CD4-positive, alpha-beta T cell treated with Interleukin-2 at 100 ng/mL for 4 hours (primary cell): ENCODE data around the gene NME4.
A peak's percentile ranks its signal among the peaks of the same experiment; 100 is the strongest.

Source experiments
- DNase-seq: peaks from one replicate; pipeline ENCODE4 v3.0.0-alpha.2; 2020; ENCODE audit warnings: low spot score

The NME4 gene

DNA sequence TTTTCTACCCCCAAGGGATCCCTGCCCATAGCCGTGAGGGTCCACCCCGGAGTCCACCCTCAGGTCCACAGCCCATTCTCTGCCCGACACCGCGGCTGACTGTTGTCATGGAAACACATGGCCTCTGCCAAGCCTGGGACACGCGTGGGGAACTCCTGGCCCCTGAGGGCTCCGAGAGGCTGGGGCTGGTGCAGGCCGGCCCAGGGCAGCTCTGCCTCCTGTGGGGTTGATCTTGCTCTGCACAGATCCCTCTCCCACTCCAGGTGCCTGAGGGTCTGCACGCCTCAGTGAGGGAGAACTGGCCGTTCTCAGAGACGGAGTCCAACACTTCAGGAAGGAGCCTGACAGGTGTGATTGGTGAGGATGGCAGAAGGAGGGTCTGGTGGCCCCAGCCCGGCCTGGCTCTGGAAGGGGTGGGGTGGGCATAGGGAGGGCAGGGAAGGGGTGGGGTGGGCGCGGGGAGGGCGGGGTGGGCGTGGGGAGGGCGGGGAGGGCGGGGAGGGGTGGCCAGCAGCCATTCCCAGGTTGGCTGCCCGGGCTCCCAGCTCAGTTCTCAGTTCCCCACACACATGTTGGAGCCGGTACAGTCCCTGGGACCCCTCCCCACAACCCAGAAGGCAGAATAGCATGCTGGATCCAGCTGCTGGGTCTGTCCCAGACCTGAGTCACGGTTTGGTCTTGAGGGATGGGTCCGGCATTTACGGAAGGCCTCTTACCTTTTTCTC, 33.1 kb upstream of the NME4 start:
- DNase-seq = no peak

DNA sequence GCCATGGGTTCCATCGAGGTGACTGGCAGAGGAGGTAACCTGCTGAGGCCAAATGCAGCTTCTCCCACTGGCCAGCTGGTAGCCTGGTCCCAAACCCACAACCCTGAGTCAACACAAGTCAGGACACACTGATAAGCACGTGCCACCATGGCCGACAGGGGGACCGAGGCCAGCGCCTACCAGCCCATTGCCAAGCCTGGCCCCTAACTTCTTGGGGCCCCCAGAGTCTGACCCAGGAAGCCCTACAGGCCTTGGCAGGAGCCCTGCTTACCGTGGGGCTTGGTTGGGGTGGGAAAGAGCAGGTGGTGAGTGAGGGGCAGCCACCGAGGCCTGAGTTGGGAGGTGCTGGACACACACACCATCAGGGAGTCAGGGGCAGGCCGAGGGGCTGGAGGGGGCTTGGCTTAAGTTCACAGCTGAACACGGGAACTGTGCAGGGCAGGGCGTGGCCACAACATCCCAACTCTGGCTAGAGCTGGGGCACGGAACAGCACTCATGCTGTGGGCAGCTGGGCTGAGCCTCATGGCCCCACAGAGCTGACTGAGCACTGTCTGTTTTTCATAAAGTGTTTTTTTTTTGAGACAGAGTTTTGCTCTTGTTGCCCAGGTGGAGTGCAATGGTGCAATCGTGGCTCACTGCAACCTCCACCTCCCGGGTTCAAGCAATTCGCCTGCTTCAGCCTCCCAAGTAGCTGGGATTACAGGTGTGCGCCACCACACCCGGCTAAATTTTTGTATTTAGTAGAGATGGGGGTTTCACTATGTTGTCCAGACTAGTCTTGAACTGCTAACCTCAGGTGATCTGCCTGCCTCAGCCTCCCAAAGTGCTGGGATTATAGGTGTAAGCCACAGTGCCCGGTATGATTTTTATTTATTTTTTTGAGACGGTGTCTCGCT, 32.2 kb upstream of the NME4 start:
- no peak for DNase-seq

DNA sequence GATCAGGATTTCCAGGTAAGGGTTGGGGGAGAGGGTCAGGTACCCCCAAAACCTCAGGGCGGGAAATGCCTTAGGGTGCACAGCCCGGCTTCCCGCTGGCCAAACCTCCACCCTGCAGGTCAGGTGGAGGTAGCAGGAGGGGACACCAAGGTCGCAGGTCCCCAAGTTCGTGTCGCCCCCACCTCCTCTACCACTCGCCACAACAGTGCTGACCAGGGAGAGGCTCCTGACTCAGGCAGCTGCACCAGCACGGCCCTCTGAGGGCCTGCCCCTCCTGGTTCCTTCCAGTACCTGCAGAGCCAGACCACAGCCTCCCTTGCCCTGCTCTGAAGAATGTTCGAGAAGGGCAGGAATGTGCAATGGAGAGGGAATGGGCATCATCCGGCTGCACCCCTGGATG, 30.5 kb upstream of the NME4 start:
- DNase-seq = no peak

DNA sequence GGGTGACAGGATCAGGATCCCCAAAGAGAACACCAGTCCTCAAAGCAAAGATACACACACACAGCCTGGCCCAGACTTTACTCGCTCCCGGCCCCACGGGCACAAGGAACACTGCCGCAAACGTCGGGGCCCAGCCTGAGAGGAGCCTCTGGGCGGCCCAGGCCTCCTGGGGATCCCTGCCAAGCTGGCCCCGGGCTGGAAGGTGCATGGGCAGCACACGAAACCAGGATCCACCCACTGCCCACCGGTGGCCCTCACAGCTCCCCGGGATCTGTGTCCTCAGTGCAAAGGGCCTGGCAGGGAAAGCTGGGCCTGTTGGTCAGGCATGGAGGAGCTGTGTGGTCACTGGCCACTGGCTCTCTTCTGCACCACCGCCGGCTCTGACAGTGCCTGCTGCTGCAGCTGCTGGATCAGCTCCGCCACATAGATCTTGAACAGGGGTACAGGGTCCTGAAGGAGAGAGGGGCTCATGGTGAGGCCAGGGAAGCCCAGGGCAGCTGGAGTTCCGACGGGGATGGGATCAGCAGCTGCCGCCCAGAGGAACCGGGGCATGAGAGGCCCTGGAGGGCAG, 29.6 kb upstream of the NME4 start:
- no peak for DNase-seq

DNA sequence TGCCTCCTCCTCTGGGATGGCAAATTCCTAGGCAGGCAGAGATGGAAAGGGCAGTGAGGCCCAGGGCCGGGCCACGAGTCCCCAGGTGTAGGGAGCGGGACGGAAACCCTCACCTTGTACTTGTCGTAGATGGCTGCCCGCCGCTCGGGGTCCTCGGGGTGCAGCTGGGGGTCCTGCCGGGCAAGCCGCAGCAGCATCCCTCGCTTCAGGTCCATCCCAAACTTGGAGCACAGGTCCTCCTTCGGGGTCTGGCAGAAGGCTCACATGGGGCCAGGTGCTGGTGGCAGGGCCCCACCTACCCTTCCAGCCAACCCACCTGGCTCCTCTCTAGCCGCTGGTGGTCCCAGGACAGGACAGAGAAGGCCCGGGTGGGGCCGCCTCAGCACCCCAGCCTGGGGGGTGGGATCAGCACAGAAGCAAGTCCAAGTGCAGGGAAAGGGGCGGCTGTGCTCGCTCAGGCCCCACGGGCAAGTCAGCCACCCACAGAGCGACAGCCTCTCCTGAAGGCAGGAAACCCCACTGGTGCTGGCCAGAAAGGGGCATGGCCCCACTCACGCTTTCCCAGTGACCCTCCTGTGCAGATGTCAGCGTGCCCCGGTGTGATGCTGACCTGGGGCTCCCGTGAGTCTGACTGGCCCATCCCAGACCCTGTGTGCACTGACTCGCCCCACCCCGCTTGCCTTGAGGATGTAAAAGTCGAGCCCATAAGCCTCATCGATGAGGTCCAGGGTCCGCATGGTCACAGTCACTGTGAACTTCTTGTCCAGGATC, 28.4 kb upstream of the NME4 start:
- DNase-seq = no peak

DNA sequence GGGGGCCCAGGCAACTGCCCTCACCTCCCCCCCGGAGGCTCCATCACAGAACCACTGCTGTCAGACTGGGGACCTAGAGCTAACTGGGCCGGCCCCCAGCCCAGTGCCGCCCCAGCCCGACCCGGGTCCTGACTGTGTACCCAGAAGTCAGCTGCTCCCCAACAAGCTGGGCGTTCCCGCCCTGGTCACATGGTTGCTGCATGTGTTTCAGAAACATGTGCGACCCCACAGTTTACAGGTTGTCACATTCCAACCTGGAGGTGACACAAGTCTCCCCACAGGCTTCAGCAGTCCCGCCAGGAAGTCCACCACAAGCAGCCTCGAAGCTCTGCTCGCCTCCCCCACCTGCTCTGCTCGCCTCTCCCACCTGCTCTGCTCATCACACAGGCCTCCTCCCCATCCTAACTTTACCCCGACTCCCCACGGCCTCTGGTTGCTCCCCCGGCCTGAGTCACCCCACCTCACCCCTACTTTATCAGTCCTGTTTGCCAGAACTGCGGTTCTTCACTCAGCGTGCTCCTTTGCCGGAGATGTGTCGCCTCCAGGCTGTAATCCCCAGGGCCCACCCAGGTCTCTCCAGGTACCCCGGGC, 27.6 kb upstream of the NME4 start:
- no peak for DNase-seq

DNA sequence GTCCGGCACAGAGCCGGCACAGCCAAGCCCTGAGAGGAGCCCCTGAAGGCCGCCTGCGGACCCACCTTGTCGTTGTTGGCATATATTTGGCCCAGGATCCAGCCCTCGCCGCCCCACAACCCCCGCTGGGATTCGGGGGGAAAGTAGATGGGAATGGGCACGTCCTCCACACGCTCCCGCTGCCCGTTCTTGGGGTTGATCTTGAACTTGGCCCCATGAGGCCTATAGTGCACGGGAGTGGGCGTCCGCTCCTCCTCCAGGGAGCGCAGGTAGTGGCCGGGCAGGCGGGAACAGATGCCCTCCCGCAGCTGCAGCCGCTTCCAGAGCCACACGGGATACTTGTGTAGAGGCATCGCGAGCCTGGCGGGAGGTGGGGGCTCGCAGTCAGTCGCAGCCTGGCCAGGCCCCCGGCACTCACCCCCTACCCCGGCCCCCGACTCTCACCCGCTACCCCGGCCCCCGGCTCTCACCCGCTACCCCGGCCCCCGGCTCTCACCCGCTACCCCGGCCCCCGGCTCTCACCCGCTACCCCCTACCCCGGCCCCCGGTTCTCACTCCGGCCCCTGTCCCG, 27.0 kb upstream of the NME4 start:
- no peak for DNase-seq

DNA sequence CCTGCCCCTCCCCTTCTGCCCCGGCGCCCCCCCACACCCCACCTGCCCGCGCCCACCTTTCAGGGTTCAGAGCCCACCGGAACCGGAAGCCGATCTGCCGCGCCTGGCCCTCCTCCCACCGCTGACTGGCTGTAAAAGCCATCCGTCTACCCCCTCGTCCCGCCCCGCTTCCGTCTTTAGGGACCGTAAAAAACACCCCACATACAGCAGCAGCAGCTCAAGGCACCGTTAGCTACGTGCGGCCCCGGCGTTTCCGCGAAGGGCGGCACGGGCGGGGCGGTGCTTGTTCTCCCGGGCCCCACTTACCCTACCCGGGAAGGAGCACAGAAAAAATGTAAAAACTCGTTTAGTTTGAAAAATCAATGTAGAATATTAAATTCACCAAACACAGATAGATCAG, 26.6 kb upstream of the NME4 start, which contains the start of gene MRPL28:
Gene MRPL28 (minus strand): TSS at position 96 of the 400 bp plus-strand sequence. CDS start 320 bp downstream, outside the sequence.
- DNase-seq = peak; percentile 95

DNA sequence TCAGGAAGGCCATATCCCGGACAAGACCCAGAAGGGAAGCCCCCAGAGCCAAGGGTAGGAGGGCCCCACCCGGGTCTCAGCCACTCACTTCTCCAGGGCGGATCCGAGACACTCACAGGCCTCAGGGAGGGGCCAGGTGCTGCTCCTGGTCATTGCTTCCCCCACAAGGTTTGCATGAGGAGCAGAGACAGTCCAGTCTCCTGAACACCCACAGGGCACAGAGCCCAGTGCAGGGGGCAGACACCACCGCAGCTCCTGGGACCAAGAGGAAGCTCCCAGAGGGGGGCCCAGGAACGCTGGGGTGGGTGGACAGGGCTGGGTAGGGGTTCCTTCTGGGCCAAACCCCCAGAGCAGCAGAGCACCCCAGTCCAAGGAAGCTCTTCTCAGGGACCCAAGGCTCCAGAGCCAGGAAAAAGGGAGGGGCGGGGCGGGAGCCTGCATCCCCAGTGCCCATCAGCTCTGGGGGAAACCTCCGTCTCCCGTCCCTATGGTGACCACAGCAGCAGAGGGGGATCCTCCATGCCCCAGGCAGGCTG, 26.0 kb upstream of the NME4 start:
- DNase-seq = no peak

DNA sequence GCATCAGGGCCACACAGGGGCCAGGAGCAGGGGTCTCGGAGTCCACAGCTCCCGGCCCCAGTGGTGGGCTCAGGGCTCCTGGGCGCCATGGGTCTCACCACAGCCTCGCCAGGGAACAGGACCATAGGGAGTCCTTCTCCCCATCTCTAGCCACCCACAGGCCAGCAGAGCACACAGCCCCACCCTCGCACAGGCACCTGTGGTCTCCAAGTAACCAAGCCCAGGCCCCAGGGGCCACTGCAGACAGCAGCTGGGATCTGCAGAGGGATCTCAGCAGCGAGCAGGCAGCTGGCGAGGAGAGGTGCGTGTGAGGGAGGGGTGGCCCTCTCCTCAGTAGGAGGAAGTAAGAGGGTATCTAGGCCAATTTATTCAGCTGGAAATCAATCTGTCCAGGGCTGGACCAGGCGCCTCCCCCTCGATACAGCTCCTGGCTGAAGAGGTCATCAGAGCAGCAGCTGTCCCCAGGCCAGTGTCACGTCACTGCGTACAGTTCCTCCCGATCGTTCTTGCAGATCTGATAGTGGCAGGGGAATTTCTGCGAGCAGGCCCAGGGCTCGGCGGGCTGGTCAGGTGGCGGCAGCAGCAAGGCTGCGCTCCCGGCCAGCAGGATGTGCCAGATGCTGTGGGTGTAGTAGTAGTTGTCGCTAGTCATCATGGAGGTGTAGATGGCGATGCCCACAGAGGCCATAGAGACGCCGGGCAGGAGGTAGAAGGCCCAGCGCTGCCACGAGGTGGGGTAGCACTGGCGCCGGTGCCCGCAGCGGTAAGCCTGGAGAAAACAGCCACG, 25.3 kb upstream of the NME4 start:
- DNase-seq = no peak

DNA sequence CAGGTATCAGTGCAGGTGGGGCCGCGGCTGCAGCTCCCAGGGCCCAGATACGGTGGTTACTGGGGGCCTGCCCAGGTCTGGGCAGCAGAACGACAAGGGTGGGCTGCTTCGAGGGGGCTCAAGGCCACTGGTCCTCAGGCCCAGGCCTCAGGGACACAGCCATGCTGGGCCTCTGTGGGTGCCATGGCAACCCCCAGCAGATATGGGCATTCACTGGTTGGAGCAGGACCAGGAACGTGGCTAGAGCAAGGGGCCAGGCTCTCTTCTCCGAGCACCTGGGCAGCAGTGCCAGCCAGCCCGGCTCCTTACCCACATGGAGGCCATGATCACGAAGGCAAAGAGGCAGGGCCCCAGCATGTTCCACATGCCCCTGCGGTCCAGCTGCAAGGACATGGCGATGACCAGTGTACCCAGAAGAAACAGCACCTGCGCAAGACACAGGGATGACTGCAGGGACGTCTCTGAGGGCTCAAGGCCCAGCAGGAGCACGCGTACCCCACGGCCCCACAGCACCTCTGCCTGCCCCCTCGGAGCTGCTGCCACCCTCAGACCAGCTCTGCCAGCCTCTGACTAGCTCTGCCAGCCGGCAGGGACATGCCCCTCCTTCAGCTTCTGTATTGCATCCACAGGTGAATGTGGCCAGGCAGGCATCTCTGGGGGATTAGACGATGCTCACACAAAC, 24.6 kb upstream of the NME4 start:
- DNase-seq = no peak

DNA sequence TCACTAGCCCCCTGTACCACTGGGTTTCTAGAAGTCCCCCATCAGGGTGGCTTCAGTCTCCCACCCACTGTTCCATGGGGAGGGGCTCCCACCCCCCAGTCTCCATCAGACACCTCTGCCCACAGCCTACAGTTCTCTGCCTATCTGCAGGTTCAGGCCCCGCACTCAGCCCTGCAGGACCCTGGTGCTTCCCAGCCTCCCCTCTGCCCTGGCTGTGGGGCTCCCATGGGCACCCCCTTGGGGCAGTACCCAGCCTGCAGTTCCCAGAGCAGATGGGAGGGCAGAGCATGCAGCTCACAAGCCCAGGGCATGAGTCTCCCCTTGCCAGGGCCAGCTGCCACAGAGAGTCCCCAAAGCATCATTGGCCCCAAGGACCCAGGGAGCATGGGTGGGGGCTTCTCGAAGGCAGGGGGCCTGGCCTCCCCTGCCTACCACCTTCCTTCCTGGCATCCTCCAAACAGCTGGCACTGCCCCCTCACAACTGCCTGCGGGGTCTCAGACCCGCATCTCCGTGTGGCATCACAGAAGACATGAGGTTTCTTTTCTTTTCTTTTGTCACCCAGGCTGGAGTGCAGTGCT, 23.9 kb upstream of the NME4 start:
- DNase-seq = no peak

DNA sequence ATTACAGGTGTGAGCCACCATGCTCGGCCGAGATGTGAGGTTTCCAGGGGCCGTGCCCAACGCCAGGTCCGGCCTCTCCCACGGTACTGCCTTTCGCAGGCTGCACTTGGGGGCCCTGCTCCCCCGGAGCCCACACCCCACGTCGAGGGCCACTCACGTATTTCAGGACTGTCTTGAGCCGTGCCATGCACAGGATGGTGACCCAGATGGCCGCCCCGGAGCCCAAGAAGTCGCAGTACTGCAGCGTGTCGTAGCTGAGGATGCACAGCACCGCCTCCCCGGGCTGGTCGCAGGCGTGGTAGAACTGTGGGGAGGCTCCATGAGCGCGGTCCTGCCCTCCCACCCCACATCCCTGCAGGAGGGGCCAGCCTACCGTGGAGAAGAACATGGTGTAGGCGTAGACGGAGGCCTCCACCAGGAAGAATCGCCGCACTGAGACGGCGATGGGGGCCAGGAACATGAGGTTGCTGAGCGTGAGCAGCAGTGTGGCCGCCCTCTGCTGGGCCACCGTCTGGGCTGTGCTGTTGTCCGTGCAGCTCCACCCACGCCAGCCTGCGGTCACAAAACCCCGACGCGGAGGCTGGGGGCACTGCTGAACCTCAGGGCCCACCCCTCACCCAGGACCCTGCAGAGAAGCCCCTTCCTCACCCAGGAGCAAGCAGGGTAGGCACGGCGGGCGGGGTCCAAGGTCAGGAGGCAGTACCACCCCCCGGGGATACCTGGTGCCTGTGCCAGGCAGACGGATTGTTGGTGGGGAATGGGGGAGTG, 23.0 kb upstream of the NME4 start:
- no peak for DNase-seq

DNA sequence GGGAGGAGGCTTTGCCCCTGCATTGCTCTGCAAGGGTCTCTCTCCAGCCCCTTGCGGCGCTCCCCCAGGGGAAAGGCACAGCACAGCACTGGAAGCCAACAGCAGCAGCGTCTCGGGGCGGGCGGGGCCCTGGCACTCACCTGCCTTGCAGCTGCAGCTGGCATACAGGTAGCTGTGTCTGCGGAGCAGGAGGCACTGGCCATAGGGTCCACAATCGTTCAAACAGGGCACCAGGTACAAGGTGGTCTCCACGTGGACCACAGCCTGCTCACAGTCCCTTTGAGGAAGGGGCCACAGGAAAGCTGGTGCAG, 22.4 kb upstream of the NME4 start:
- no peak for DNase-seq

DNA sequence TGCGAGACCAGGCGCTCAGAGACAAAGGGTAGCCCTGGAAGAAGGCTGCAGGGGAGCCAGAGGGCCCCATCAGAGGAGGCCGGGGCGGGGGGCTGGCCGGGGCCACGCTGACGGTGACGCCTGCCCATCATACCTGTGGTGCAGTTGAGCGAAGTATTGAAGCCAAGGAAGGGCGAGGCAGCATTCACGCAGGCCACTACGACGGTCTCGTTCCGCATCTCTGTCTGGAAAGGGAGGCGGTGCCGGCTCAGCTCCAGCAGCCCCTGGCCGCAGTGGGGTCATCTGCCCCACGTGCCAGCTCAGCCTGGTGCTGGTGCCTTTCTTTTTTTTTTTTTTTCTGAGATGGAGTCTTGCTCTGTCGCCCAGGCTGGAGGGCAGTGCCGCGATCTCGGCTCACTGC, 21.8 kb upstream of the NME4 start:
- DNase-seq = no peak

DNA sequence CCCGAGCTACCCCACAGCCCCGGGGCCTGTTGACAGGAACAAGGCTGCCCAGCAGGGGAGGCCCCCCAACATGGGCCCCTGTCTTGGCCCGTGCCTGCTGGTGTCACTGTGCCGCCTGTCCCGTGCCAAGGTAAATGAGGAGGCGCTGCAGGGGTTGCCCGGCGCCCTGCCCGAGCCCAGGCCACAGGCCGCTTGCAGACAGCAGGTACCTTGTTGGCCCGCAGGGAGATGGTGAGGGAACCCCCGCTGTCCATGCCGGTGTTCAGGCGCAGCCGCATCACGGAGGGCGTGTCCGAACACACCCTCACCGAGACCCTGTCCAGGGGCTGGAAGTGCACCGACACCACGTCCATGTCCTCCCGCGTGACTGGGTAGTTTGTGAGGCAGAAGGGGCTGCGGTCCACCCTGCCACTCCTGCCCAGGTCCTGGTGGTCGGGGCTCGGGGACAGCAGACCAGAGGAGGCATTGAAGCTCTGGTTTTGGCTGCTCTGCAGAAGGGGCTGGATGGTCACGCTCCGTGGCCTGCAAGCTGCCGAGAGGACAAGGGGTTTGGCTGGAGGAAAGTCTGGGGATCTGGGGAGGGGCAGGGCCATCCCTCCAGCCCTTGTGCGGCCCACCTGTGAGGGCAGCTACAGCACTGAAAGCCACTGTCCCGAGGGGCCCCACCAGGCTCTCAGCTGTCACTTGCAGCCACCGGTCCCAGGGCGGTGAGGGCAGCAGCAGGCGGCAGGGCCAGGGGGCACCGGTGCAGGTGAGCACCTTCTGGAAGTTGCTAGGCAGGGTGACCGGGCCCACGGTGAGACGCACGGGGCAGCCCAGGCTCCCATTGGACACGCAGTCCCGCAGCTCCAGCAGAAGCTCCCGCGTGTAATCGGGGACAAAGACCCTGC, 20.8 kb upstream of the NME4 start:
- no peak for DNase-seq

DNA sequence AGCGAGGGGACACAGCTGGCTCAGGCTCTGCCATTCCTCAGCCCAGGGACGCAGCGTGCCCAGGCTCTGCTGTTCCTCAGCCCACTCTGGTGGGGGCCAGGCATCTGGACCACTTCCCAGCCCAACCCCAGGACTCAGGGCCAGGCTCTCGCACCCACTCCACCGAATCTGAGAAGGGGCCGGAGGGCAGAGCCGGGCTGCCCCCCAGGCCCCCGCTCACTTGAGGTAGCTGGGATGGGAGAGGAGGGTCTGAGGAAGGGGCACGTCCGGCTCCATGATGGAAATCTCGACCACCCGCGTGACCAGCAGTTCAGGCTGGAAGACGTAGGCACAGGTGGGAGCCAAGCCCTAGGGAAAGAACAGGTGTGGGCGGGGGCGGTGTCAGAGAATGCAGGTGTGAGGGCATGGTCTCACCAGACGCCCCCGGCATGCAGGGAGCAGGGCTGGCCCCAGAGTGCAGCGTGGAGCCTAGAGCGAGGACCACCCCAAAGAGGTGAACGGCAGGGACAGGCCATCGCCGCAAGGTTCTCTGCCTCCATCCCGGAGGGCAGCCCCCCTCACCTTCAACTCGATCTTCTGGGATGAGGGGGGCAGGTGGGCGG, 20.1 kb upstream of the NME4 start:
- DNase-seq = no peak
